DMS79 (cell line): ENCODE results near the gene VAMP3.

Source experiments
- DNase-seq: peaks from one replicate; lab custom pipeline; 2025; lab: John Stamatoyannopoulos, UW

VAMP3 gene, protein sequence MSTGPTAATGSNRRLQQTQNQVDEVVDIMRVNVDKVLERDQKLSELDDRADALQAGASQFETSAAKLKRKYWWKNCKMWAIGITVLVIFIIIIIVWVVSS

DNA sequence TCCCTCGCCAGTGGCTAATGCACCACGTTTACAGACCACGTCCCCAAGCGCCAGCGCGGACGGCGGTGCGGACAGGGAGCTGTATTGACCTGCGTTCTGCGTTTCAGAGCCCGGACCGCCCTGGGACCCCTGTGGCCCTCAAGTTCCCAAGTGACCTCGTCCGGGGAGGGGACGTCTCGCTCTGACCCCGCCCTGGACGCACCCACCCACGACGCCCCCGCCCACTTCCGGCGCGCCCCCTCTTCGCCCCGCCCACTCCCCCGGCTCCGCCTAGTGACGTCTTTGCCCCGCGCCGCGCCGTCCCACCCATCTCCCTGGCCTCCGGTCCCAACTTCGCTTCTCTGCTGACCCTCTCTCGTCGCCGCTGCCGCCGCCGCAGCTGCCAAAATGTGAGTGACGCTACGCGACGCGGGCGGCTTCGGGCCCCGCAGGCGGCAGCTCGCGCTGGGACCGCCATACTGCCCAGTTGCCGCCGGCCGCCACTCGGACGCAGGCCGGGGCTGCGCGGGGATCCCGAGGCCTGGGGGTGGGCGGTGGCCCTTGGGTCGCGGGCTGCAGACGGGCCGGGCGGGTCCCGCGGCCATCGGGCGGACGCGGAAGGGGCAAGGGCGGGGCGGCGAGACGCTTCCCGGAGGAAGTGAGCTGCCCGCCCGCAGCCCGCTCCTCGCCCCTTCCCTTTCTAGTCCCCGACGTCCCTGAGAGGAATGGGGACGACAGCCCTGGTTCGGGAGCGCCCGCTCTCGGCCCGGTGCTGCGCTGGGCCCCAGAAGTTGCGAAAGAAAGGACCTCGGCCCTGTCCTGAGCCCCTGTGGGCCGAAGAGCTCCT is at the start of gene VAMP3:
VAMP3 (plus strand) TSS at position 300 of the 826 bp plus-strand sequence; CDS start at position 388, 88 bp downstream.
- DNase-seq: peak; percentile 36

DNA sequence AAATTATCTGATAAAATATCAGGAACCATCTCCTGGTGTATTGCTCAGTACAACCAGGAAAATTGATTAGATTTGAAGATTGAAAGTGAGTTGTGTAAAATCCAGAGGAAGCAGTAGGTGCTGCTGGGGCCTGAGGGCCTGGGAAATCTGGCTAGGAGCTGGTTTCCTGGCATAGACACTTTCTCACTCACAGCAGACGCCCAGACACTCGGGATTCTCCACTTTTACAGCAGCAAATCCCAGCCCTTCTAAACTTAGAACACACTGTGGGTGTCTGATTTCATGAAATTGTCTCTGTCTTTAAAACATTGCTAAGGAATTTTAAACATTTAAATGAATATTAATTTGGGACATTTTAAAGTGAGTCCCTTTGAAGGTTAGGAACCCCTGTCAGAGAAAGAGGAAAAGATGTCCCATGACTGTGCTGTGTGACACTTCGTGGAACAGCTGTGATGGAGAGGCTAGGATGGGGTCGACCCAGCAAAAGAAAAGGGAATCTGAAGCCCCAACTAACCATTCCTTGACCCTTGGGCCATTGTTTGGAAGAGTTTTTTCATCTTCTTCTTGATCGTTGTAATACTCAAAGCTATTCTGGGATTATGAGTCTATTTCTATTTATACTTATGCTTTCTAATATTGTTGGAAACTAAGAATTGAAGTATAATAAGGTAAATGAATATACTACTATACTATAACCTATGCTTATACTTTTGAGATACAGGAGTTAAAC is 49.0 kb upstream of the VAMP3 start:
- no peak for DNase-seq

DNA sequence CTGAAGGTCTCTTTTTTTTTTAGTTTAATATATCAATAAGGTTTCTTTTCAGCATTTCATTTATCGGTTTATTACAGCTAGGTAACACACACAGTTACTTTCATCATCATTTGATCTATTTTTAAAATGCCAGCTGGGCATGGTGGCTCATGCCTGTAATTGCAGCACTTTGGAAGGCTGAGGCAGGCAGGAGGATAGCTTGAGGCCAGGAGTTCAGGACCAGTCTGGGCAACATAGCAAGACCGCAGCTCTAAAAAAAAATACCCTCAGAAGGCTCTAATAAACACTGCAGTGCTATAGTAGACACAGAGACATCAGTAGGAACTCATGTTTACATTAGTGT is 48.5 kb upstream of the VAMP3 start:
- DNase-seq: no peak

DNA sequence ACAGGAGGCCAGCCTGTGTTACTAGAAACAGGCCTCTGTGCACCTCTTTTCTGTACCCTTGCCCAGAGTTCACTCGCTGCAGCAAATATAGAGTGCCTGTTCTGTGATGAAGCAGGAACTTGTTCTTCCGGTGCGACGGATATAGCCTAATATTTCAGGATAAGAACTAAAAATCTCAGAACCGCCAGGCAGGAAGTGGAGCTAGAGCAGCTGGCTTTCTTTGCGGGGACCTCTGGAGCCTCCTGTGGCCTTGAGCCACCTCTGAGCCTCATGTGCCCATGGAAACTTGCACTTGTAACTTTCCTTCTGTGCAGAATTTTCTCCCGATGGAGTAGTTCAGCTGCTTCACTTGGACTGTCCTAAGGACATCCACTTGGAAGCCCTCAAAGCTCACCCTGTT is 44.5 kb upstream of the VAMP3 start:
- no peak for DNase-seq

DNA sequence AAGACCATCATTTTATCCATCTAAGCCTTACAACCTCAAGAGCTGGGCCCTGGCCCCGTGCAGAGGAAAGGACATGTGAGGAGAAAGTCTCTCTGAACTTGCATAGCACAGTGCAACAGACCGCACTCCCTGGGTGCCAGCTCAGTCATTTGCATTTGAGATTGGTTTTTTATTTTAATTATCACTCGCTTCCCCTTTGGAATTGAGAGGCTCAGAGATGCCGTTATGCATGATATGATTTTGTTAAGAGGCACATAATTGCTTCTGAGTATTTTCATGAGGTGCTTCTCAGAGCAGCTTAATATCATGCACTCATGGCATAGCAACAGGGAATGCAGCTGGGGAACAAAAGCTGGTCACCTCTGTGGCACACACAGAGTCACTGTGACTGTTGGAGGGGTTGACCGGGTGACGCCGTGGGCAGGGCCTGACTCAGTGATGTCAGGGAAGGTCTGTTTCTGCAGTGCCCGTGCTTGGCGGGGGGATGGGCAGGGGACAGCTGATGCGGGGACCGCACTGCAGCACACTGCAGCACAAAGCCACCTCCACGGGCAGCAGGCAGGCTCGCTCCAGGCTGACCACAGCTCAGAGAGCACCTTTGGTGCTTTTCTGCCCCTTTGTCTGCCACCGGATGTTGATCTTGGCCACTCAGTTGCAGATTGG is 43.2 kb upstream of the VAMP3 start:
- peak; percentile 88 for DNase-seq

DNA sequence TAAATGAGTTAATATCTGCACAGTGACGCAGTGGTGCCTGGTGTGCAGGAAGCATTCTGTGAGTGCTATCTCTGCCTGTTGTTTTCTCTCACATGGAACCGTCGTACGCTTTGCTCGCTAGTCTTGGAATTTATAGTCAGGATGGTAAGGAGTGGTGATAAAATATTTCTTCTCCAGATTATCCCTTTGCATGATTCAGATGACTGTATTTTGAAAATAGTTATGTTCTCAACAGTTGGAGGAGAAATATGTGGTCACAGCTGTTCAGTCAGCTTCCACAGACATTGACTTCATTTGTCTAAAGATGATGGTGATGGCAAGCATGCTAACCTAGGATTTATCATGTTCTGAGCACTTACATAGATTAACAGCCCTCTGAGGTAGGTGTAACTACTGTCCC is 41.3 kb upstream of the VAMP3 start:
- no peak for DNase-seq

DNA sequence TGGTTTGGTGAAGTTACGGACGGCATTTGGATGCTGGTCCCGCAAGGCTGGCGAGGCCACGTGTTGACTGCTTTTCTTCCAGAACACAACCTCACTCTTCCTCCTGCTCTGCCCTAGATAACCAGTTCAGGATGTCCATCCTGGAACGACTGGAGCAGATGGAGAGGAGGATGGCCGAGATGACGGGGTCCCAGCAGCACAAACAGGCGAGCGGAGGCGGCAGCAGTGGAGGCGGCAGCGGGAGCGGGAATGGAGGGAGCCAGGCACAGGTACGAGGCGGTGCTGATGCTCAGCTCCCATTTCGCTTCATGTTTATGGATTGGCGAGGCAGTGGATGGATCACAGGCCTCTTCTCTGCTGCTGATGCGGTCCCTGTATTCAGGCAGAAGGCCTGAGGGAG is 38.8 kb upstream of the VAMP3 start:
- DNase-seq: no peak

DNA sequence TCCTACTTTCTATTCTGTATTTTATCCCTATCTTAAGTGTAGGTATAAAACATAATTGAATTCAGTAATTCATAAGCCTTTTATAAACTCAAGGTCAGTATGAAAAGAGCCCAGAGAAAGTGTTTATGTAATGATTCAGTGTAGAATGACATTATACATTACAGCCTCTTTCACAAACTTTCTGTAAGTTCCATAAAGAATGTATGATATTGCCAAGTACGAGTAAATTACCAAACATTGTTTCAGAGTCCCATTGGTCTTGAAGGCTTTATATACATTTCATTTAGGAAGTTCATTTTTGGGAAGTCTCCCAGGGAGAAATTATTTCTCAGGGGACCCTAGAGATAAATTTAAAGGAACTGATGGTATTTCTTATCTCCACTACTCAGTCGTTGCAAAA is 37.8 kb upstream of the VAMP3 start:
- no peak for DNase-seq

DNA sequence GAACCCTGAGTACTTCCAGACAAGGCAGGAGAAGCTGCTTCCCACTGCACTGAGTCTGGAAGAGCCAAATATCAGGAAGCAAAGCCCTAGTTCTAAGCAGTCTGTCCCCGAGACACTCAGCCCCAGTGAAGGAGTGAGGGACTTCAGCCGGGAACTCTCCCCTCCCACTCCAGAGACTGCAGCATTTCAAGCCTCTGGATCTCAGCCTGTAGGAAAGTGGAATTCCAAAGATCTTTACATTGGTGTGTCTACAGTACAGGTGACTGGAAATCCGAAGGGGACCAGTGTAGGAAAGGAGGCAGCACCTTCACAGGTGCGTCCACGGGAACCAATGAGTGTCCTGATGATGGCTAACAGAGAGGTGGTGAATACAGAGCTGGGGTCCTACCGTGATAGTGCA is 33.1 kb upstream of the VAMP3 start:
- no peak for DNase-seq

DNA sequence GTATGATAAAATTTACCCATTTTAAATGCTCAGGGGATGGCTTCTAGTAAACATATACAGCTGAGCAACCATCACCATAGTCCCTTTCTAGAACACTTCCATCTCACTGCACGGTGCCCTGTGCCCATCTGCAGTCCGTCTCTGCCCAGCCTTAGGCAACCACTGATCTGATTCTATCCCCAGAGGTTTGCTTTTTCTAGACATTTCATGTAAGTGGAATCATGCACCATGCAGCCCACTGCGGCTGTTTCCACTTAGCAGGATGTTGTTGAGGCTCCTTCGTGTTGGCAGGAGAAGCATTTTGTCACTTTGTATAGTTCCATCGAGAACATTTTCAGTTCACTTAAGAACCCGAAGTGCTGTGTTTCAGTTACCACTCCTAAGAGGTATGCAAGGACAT is 27.8 kb upstream of the VAMP3 start:
- DNase-seq: no peak

DNA sequence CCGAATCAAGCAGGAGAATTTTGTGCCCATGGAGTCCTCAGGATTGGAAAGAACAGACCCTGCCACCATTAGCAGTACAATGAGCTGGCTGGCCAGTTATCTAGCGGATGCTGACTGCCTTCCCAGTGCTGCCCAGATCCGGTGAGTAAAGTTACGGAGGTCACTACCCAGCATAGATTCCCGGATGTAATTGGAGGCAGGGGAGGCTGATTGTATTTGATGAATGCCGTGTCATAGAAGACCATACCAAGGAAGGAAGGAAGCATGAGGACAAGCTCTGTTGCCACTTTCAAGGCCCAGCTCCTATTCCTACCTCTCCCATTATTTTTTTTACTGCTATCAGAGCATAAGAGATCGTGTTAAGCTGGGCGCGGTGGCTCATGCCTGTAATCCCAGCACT is 26.2 kb upstream of the VAMP3 start:
- DNase-seq: no peak

DNA sequence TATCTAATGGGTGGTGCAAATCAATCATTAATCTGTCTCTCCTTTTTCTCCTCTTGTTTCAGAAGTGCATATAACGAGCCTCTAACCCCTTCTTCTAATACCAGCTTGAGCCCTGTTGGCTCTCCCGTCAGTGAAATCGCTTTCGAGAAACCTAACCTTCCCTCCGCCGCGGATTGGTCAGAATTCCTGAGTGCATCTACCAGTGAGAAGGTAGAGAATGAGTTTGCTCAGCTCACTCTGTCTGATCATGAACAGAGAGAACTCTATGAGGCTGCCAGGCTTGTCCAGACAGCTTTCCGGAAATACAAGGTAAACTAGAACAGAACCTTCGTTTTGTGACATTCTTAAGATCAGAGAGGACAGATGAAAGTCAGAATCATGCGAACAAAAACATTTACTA is 25.3 kb upstream of the VAMP3 start:
- DNase-seq: no peak

DNA sequence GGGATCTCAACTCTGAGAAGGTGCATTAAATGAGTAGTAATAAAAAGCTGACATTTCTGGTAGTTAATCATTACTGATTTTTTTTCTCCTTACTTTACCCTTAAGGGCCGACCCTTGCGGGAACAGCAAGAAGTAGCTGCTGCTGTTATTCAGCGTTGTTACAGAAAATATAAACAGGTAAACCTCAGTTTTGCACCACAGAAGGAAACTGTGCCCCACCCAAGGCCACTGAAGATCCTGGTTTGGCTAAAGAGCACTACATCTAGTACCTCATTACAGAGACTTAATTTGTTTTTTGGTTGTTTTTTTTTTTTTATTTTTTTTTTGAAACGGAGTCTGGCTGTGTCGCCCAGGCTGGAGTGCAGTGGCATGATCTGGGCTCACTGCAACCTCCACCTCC is 23.5 kb upstream of the VAMP3 start:
- no peak for DNase-seq

DNA sequence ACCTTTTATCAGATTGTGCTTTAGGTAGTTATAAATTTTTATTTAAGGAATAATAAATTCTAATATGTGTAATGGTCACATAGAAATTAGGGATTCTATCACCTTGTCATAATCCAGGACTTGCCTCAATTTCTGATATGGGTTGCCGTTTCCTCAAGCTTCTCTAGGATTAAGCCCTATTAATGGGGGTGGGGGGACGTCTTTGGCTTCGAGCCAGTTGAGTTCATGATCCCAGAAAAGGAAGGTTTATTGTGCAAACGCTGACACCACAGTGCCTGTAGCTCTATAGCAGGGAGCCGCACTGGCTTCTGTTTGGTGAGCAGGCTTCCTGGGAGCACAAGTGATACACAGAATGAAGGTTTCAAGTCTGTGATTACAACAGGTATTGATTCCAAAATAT is 22.0 kb upstream of the VAMP3 start:
- no peak for DNase-seq

DNA sequence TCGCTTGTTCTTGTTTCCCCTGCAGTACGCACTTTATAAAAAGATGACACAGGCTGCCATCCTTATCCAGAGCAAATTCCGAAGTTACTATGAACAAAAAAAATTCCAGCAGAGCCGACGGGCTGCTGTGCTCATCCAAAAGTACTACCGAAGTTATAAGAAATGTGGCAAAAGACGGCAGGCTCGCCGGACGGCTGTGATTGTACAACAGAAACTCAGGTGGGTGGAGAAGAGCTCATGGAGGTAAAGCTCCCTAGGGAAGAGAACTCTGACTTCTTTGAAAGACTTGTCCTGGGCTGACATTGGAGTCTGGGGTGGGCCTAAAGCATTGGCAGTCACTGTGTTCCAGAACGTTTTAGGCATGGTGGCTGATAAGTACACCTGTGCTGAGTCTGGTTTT is 19.9 kb upstream of the VAMP3 start:
- DNase-seq: no peak

DNA sequence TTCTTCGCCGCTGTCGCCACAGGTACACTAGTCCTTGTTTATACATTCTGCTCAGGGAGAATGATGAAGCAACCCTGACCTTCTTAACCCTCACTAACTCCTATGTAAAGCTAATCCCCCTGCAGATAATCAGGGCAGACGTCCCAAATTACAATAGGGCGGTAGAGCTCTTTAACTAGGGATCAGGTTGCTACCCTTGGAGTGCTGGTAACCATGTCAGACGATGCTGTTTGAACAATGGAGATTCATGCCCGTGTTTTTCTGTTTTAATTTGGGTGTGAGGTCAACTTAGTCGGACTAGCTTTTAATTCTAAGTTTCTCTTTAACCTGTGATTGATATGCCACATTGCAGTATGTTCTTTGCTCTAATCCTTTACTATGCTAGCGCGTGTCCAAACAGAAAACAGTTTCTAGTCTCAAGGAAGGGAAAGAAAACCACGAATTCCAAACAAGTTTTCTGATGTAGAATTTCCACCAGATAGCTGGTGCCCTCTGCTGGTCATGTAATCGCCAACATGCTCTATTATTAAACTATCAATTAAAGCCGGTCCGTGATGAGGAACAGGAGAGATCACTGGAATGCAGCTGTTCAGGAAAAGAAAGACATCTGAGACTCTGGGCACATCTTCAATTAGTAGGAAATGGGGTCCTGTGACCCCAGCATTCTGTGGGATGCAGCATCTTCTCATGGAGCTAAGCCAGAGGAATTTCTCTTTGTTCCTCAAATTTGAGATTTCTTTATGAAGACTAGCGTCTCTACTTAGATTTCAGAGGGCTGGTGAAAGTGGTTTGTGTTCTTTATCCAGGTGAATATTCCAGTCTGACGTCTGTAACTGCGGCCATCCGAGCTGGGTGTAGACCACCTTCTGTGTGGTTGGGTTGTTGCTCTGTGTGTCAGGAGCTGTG is 18.3 kb upstream of the VAMP3 start:
- peak; percentile 31 for DNase-seq

DNA sequence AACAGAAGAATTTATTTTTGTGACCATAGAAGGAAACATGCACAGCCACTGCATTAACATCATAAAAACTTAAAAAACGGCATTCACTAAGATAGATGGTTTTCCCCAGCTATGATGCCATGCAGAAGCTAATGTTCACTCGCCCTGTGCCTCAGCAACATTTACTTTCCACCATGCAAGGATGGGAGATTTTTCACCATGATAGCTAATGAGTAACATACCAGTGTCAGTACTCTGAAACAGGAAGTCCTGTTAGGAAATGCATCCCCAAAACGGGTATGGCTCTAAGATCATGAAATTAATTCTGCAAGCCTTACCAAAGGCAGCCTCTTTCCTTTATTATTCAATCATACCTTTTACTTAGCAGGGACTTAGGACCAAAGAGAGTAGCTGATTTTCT is 17.5 kb upstream of the VAMP3 start:
- no peak for DNase-seq

DNA sequence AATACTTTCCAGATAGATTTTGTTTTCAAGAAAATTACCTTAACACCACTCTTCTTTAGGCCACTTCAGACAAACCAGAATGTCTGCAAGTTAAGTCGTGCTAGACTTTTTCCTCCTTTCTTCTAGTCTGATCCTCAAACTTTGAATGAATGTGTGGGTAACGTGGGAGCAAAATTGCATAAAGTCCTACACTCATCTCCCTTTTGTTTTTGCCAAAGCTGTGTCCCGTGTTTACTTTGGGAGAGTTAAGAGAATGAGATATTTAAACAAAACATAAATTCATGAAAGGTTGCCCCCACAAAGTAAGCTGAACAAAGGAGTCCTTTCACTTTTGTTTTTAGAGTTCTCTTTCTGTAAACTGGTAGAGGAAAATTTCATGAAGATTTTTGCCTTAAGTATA is 16.9 kb upstream of the VAMP3 start:
- DNase-seq: no peak

DNA sequence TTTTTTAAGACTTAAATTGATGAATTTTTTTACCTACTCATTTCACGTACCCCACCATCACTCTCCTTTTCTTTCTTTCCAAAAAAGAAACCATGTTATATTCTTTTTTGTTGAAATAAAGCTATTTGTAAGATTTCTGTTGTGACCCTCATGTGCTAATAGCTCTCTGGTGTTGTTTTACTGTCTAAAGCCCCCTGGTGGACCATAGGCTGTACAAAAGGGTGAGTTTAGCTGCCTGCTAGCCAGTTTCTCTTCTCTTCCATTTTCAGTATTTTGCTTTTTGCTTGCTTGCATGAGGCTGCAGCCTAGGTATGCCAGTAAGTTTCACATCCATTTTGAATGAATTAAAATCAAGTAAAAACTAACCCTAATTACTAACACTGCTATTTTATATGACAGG is 15.6 kb upstream of the VAMP3 start:
- no peak for DNase-seq

DNA sequence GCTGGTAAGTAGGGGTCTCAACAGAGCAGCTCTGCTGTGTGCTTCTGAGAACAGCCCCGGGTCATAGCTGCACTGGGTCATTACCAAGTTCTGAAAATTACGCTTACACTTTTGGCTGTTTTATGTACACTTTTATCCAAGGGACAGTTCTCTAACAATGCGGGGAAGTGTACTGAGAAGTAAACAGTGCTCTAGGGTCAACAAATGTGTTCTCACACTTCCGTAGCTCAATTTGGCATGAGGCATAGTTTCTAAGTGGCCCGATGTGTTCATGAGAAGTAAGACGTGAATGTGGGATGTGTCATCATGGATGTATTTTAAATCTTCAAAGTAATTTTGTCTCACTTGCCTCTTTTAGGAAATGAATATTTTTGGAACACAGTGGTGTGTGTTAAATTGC is 10.9 kb upstream of the VAMP3 start:
- DNase-seq: no peak

DNA sequence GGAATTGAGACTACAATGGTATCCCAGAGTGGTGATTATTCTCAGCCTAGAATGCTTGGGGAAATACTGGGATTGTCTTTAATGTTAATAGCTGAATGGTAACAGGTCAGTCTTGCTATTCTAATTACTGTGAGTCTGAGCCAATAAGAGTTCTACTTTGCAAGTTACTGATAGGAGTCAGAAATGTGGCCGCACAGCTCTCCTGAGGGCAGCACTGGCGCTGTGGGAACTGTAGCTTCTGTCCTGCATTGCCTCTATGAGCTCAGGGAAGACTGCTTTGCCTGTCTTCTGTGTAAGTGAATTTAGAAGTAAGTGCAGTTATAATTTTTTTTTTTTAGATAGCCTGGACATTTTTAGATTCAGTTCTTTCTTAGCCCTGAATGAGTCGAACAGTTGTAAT is 10.0 kb upstream of the VAMP3 start:
- DNase-seq: no peak

DNA sequence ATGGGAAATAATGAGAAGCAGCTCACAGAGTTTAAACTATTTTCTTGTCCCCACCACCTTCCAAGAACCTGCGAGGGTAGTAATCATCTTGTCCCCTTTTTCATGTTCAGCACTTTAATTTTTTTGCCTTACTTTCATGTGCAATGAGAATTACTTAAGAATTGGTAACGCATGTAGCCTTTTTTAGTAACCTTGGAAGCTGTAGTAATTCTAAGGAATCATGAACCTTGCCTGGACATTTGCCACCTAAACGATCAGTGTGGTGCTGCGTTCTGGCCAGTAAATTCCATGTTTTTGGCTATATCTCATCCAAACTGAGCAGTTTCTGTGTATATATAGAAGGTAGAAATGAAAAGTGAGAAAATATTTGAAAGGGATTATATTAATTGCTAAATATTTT is 3.9 kb upstream of the VAMP3 start:
- no peak for DNase-seq
